HepG2 (cell line): Measurements from ENCODE around the gene AAMP. TPM values are rescaled to one million over a fixed set of nuclear protein-coding genes. Genes with fewer than 3 reads are reported as not detected.

ENCODE experiments used
- ATF3 ChIP-seq: sonication (generic); formaldehyde crosslinking; IDR thresholded peaks from 2 replicates; pipeline ENCODE4 v1.4.0; 2020; ENCODE audit warnings: missing genetic modification reagents
- FOXO1 ChIP-seq: sonication (generic); formaldehyde crosslinking; IDR thresholded peaks from 2 replicates; pipeline ENCODE4 v1.4.0; 2020; ENCODE audit warnings: missing genetic modification reagents
- HDAC2 ChIP-seq: sonication (generic); formaldehyde crosslinking; IDR thresholded peaks from 2 replicates; pipeline ENCODE4 v1.4.0; 2020; ENCODE audit warnings: missing genetic modification reagents
- HNF1B ChIP-seq: sonication (generic); formaldehyde crosslinking; IDR thresholded peaks from 2 replicates; pipeline ENCODE4 v1.5.1; 2020; ENCODE audit warnings: mild to moderate bottlenecking, moderate library complexity, missing genetic modification reagents
- MAFK ChIP-seq, 2 experiments: IDR thresholded peaks in 1 of 2; conservative IDR thresholded peaks in 1 of 2; 2 replicates each; pipeline ENCODE4 v1.6.1; 2011; ENCODE audit warnings: improper control_type of control experiment in 2 of 2, low read length in 2 of 2
- MZF1 ChIP-seq: sonication (generic); formaldehyde crosslinking; IDR thresholded peaks from 2 replicates; pipeline ENCODE4 v1.8.1; 2023; ENCODE audit warnings: mild to moderate bottlenecking, missing genetic modification reagents, borderline replicate concordance
- NFYC ChIP-seq: IDR thresholded peaks from 2 replicates; pipeline ENCODE4 v1.6.1; 2016; ENCODE audit warnings: missing genetic modification reagents, missing compliant biosample characterization
- PCBP1 ChIP-seq: fragments of 200-400 bp; formaldehyde crosslinking; IDR thresholded peaks from 2 replicates; pipeline ENCODE4 v1.6.1; 2017; ENCODE audit warnings: mild to moderate bottlenecking, low read depth, low read length, borderline replicate concordance
- PHF20 ChIP-seq: sonication (generic); formaldehyde crosslinking; IDR thresholded peaks from 2 replicates; pipeline ENCODE4 v1.5.0; 2020; ENCODE audit warnings: mild to moderate bottlenecking, missing genetic modification reagents
- PRPF4 ChIP-seq: fragments of 200-400 bp; formaldehyde crosslinking; IDR thresholded peaks from 2 replicates; pipeline ENCODE4 v1.6.1; 2016; ENCODE audit warnings: low read length, low read depth; ENCODE audit not compliant: poor library complexity, severe bottlenecking
- RXRB ChIP-seq: IDR thresholded peaks from 2 replicates; pipeline ENCODE4 v1.6.1; 2016; ENCODE audit warnings: borderline replicate concordance, missing genetic modification reagents, missing compliant biosample characterization
- SIN3B ChIP-seq: fragments of 150-350 bp; IDR thresholded peaks from 2 replicates; pipeline ENCODE4 v1.6.1; 2014; ENCODE audit warnings: low read length
- SMAD3 ChIP-seq: sonication (generic); formaldehyde crosslinking; IDR thresholded peaks from 2 replicates; pipeline ENCODE4 v1.4.0; 2020; ENCODE audit warnings: missing genetic modification reagents
- TGIF2 ChIP-seq: IDR thresholded peaks from 2 replicates; pipeline ENCODE4 v1.6.1; 2016; ENCODE audit warnings: control low read depth, missing compliant biosample characterization
- YEATS2 ChIP-seq: sonication (generic); formaldehyde crosslinking; IDR thresholded peaks from 2 replicates; pipeline ENCODE4 v1.4.0; 2020; ENCODE audit warnings: missing genetic modification reagents, borderline replicate concordance
- ZBTB7A ChIP-seq: sonication (generic); formaldehyde crosslinking; IDR thresholded peaks from 2 replicates; pipeline ENCODE4 v1.8.0; 2022; ENCODE audit warnings: mild to moderate bottlenecking, missing genetic modification reagents
- ZFP41 ChIP-seq: sonication (generic); formaldehyde crosslinking; IDR thresholded peaks from 2 replicates; pipeline ENCODE4 v1.4.0; 2020; ENCODE audit warnings: mild to moderate bottlenecking, missing genetic modification reagents, borderline replicate concordance
- ZNF256 ChIP-seq: sonication (generic); formaldehyde crosslinking; conservative IDR thresholded peaks from 2 replicates; pipeline ENCODE4 v1.4.0; 2020; ENCODE audit warnings: missing genetic modification reagents
- ZNF589 ChIP-seq: sonication (generic); formaldehyde crosslinking; conservative IDR thresholded peaks from 2 replicates; pipeline ENCODE4 v1.8.0; 2022; ENCODE audit warnings: mild to moderate bottlenecking, moderate library complexity, missing genetic modification reagents
- ZNF777 ChIP-seq: sonication (generic); formaldehyde crosslinking; IDR thresholded peaks from 2 replicates; pipeline ENCODE4 v1.4.0; 2020; ENCODE audit warnings: missing genetic modification reagents
- ZSCAN21 ChIP-seq: sonication (generic); formaldehyde crosslinking; IDR thresholded peaks from 2 replicates; pipeline ENCODE4 v1.8.0; 2022; ENCODE audit warnings: mild to moderate bottlenecking, missing genetic modification reagents, moderate library complexity, borderline replicate concordance
- polyA plus RNA-seq, 8 experiments: library from polyadenylated mRNA; depleted of rRNA in 3 of 8; stranded (reverse) in 7 of 8; unstranded in 1 of 8; fragments of >200 nt; fragmentation: Illumina TruSeq in 4 of 8; extraction: Trizol in 4 of 8; gene quantifications; 2 replicates each; pipeline versions ENCODE4 v1.2.1 to v1.2.3, GENCODE V29; 2011 to 2016; ENCODE audit warnings: low read depth in 4 of 8, missing spikeins in 1 of 8, mixed read lengths in 1 of 8; ENCODE audit not compliant: insufficient read depth in 1 of 8
- total RNA-seq, 5 experiments: library from RNA; depleted of rRNA; stranded (reverse); fragments of >200 nt; fragmentation: Illumina TruSeq; extraction: Trizol; gene quantifications; 2 replicates each; pipeline ENCODE4 v1.2.3, GENCODE V29; 2016; ENCODE audit warnings: low read depth in 1 of 5
- TF ChIP-seq, protein P1 (sequence below): sonication (generic); formaldehyde crosslinking; IDR thresholded peaks from 2 replicates; pipeline ENCODE4 v1.4.0; 2020; ENCODE audit warnings: missing genetic modification reagents
- TF ChIP-seq, protein P2 (sequence below): sonication (generic); formaldehyde crosslinking; IDR thresholded peaks from 2 replicates; pipeline ENCODE4 v1.4.0; 2020; ENCODE audit warnings: mild to moderate bottlenecking, missing genetic modification reagents
- TF ChIP-seq, protein P3 (sequence below): IDR thresholded peaks from 2 replicates; pipeline ENCODE4 v1.6.1; 2012; ENCODE audit warnings: low read depth, low read length, improper control_type of control experiment

AAMP gene
- total and polyA plus RNA-seq, 2 of the 13 experiments (the other 11 are each of a cell fraction or from before 2014, with no cell fraction given) = 110 to 186 TPM

DNA sequence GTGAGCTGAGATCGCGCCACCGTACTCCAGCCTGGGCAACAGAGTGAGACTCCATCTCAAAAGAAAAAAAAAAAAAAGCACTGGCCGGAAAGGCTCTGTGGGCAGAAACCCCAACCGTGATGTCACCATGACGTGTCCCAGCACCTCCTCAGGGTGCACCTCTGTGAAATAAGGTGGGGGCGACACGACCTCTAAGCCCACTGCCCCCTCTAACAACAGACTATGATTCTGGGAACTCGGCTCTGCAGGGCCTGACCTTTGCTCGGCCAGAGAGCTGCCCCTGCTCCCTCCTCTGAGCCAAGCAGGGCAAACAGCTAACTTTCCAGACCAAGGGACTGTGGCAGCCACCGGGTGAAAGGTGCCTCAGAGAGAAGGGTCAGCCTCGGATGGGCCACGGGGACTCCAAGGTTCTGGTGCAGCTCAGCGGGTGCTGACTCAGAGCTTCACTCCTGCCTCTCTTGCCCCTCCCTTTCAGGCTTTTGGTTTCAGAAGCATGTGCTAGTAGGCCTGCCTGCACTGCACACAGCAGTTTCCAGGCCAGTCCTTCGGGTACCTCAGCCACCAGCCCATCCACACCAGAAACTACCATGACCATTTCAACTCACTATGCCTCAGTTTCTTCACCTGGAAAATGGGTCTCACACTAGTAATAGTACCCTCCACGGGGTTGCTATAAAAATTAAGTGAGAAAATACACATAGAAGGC lies 14.3 kb upstream of the AAMP start (continued):
- TF ChIP-seq, protein P1, sequence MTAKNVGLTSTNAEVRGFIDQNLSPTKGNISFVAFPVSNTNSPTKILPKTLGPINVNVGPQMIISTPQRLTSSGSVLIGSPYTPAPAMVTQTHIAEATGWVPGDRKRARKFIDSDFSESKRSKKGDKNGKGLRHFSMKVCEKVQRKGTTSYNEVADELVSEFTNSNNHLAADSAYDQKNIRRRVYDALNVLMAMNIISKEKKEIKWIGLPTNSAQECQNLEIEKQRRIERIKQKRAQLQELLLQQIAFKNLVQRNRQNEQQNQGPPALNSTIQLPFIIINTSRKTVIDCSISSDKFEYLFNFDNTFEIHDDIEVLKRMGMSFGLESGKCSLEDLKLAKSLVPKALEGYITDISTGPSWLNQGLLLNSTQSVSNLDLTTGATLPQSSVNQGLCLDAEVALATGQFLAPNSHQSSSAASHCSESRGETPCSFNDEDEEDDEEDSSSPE (CRISPR knock-in tag) = no peak; the same call in 1 of the 2 replicates
- TF ChIP-seq MZF1 (no peak), TGIF2 (no peak), HDAC2 (peak; percentile 35; the same call in 1 of the 2 replicates), PRPF4 (no peak), ZFP41 (CRISPR knock-in tag) (no peak), ZNF589 (CRISPR knock-in tag) (no peak), HNF1B (CRISPR knock-in tag) (no peak), SIN3B (no peak), PCBP1 (no peak), FOXO1 (CRISPR knock-in tag) (no peak), YEATS2 (CRISPR knock-in tag) (peak; percentile 46; the same call in 1 of the 2 replicates), ZBTB7A (CRISPR knock-in tag) (peak; percentile 88; the same call in 1 of the 2 replicates), PHF20 (no peak), ATF3 (CRISPR knock-in tag) (no peak), ZNF777 (CRISPR knock-in tag) (no peak), ZSCAN21 (CRISPR knock-in tag) (no peak), SMAD3 (CRISPR knock-in tag) (no peak), RXRB (CRISPR knock-in tag) (peak; percentile 82), NFYC (CRISPR knock-in tag) (no peak), MAFK (conservative IDR thresholded peaks at IDR 0.05 in 1 of 2, IDR thresholded peaks at IDR 0.05 in 1 of 2; ENCODE audit: low read length in 2 of 2) (peak; percentile 43 to 56; a peak in 3 of 4 replicates), ZNF256 (CRISPR knock-in tag) (no peak)
- TF ChIP-seq, protein P2, sequence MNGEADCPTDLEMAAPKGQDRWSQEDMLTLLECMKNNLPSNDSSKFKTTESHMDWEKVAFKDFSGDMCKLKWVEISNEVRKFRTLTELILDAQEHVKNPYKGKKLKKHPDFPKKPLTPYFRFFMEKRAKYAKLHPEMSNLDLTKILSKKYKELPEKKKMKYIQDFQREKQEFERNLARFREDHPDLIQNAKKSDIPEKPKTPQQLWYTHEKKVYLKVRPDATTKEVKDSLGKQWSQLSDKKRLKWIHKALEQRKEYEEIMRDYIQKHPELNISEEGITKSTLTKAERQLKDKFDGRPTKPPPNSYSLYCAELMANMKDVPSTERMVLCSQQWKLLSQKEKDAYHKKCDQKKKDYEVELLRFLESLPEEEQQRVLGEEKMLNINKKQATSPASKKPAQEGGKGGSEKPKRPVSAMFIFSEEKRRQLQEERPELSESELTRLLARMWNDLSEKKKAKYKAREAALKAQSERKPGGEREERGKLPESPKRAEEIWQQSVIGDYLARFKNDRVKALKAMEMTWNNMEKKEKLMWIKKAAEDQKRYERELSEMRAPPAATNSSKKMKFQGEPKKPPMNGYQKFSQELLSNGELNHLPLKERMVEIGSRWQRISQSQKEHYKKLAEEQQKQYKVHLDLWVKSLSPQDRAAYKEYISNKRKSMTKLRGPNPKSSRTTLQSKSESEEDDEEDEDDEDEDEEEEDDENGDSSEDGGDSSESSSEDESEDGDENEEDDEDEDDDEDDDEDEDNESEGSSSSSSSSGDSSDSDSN (CRISPR knock-in tag) = peak; percentile 56
- TF ChIP-seq, protein P3, sequence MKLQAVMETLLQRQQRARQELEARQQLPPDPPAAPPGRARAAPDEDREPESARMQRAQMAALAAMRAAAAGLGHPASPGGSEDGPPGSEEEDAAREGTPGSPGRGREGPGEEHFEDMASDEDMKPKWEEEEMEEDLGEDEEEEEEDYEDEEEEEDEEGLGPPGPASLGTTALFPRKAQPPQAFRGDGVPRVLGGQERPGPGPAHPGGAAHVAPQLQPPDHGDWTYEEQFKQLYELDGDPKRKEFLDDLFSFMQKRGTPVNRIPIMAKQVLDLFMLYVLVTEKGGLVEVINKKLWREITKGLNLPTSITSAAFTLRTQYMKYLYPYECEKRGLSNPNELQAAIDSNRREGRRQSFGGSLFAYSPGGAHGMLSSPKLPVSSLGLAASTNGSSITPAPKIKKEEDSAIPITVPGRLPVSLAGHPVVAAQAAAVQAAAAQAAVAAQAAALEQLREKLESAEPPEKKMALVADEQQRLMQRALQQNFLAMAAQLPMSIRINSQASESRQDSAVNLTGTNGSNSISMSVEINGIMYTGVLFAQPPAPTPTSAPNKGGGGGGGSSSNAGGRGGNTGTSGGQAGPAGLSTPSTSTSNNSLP = no peak
